Activated CD4-positive, alpha-beta T cell treated with anti-CD3 and anti-CD28 coated beads, Interleukin-10, Interleukin-2, amounts not matched to agents 100 ng/mL and 50 ng/mL, durations not matched to agents 16 hours and 8 hours (primary cell): Measurements from ENCODE around the gene LUM.

Experiments used
- DNase-seq: peaks from one replicate; pipeline ENCODE4 v3.0.0-alpha.2; 2020

Gene LUM

GRCh38 chr12:91111366-91112325, at the start of gene LUM:
LUM (minus strand) TSS chr12:91111494; CDS start chr12:91108979, 2,515 bp downstream.
- no peak for DNase-seq

- DNase-seq, result no peak
Observed at GRCh38 chr12:91161009-91161408, 49.7 kb upstream of the LUM start.

- DNase-seq, result no peak
Observed at GRCh38 chr12:91155990-91156389, 44.7 kb upstream of the LUM start.

- DNase-seq, result no peak
Observed at GRCh38 chr12:91154131-91154530, 42.8 kb upstream of the LUM start.

- no peak for DNase-seq
Observed at GRCh38 chr12:91144053-91144452, 32.8 kb upstream of the LUM start.

GRCh38 chr12:91143206-91143605, 31.9 kb upstream of the LUM start:
- DNase-seq, result no peak

- no peak for DNase-seq
Observed at GRCh38 chr12:91142221-91142631, 30.9 kb upstream of the LUM start.

- no peak for DNase-seq
Observed at GRCh38 chr12:91140026-91140931, 29.0 kb upstream of the LUM start.

GRCh38 chr12:91139286-91139685, 28.0 kb upstream of the LUM start:
- no peak for DNase-seq

- no peak for DNase-seq
Observed at GRCh38 chr12:91138337-91138920, 27.1 kb upstream of the LUM start.

- DNase-seq, result no peak
Observed at GRCh38 chr12:91133871-91134270, 22.6 kb upstream of the LUM start.

- no peak for DNase-seq
Observed at GRCh38 chr12:91129662-91130362, 18.5 kb upstream of the LUM start.

GRCh38 chr12:91127751-91128150, 16.5 kb upstream of the LUM start:
- no peak for DNase-seq

- no peak for DNase-seq
Observed at GRCh38 chr12:91127306-91127705, 16.0 kb upstream of the LUM start.

- no peak for DNase-seq
Observed at GRCh38 chr12:91126516-91126915, 15.2 kb upstream of the LUM start.

GRCh38 chr12:91123236-91123916, 12.1 kb upstream of the LUM start:
- no peak for DNase-seq

- no peak for DNase-seq
Observed at GRCh38 chr12:91120781-91121180, 9.5 kb upstream of the LUM start.

- no peak for DNase-seq
Observed at GRCh38 chr12:91119089-91119488, 7.8 kb upstream of the LUM start.

GRCh38 chr12:91113621-91114020, 2.3 kb upstream of the LUM start:
- DNase-seq, result no peak

- DNase-seq, result no peak
Observed at GRCh38 chr12:91110311-91110924, 876 bp downstream of the LUM start.

- no peak for DNase-seq
Observed at GRCh38 chr12:91109581-91110310, 1.5 kb downstream of the LUM start.
